ENCODE measurements around the gene PLXND1. TPM values are rescaled to one million over a fixed set of nuclear protein-coding genes. Genes with fewer than 3 reads are reported as not detected.

The PLXND1 gene
- polyA plus RNA-seq, 6 donors from 2014 or later: 0.11 to 0.32 TPM; not detected in 4

GRCh38 chr3:129562803-129563202, 43.7 kb downstream of the PLXND1 start:
- peaks cover 9 to 21% (median 9%) of the 10 kb centered on the region in 3 donors for H3K4me1 Mint-ChIP-seq
- DNase-seq (no peak), ATAC-seq (ENCODE audit: low read depth in 2 of 2) (no peak)
- H3K27ac Mint-ChIP-seq: no peak overlapping the region
- no peaks in the 10 kb centered on the region for H3K36me3 Mint-ChIP-seq
- peaks cover 1 to 15% (median 4%) of the 10 kb centered on the region in 3 donors for H3K27me3 Mint-ChIP-seq
- H3K4me3 Mint-ChIP-seq: no peak overlapping the region
- no peaks in the 10 kb centered on the region for H3K9me3 Mint-ChIP-seq

GRCh38 chr3:129561619-129562248, 44.7 kb downstream of the PLXND1 start:
- peak overlapping the region in 1 of 6 donors; percentile 32 for H3K27ac Mint-ChIP-seq
- H3K4me3 Mint-ChIP-seq: no peak overlapping the region
- DNase-seq (no peak), ATAC-seq (ENCODE audit: low read depth in 2 of 2) (no peak)
- H3K4me1 Mint-ChIP-seq: peaks cover 9 to 23% (median 9%) of the 10 kb centered on the region in 3 donors
- H3K27me3 Mint-ChIP-seq: peaks cover 5 to 23% (median 9%) of the 10 kb centered on the region in 3 donors
- no peaks in the 10 kb centered on the region for H3K9me3 Mint-ChIP-seq
- H3K36me3 Mint-ChIP-seq: no peaks in the 10 kb centered on the region

GRCh38 chr3:129560911-129561594, 45.4 kb downstream of the PLXND1 start:
- DNase-seq: no peak
- Mint-ChIP-seq H3K9me3 (no peaks in the 10 kb centered on the region), H3K4me3 (no peak overlapping the region), H3K36me3 (no peaks in the 10 kb centered on the region), H3K27ac (peak overlapping the region in 3 of 6 donors; percentile 1 to 85 (median 63)), H3K27me3 (peaks cover 5 to 23% (median 9%) of the 10 kb centered on the region in 3 donors), H3K4me1 (peaks cover 9 to 23% (median 9%) of the 10 kb centered on the region in 3 donors)
- ATAC-seq (ENCODE audit: low read depth in 2 of 2): no peak

- peaks cover 9 to 23% (median 9%) of the 10 kb centered on the region in 3 donors for H3K4me1 Mint-ChIP-seq
- H3K4me3 Mint-ChIP-seq: no peak overlapping the region
- peak overlapping the region in 3 of 6 donors; percentile 63 to 93 (median 85) for H3K27ac Mint-ChIP-seq
- H3K36me3 Mint-ChIP-seq: no peaks in the 10 kb centered on the region
- H3K9me3 Mint-ChIP-seq: no peaks in the 10 kb centered on the region
- DNase-seq (no peak), ATAC-seq (ENCODE audit: low read depth in 2 of 2) (no peak)
- peaks cover 5 to 23% (median 9%) of the 10 kb centered on the region in 3 donors for H3K27me3 Mint-ChIP-seq
These were observed 46.1 kb downstream of the PLXND1 start for GRCh38 chr3:129560269-129560787.

- DNase-seq: no peak
- Mint-ChIP-seq H3K27ac (no peak overlapping the region), H3K9me3 (no peaks in the 10 kb centered on the region), H3K27me3 (peaks cover 5 to 25% (median 9%) of the 10 kb centered on the region in 3 donors), H3K36me3 (no peaks in the 10 kb centered on the region), H3K4me3 (no peak overlapping the region), H3K4me1 (peaks cover 9 to 25% (median 9%) of the 10 kb centered on the region in 3 donors)
- no peak for ATAC-seq (ENCODE audit: low read depth in 2 of 2)
These were observed 46.9 kb downstream of the PLXND1 start for GRCh38 chr3:129559565-129560079.

GRCh38 chr3:129558772-129559564, 47.5 kb downstream of the PLXND1 start:
- no peak for ATAC-seq (ENCODE audit: low read depth in 2 of 2)

GRCh38 chr3:129558081-129558771, 48.2 kb downstream of the PLXND1 start:
- Mint-ChIP-seq H3K4me3 (peak overlapping the region in 1 of 8 donors; percentile 29), H3K27ac (peak overlapping the region in 1 of 6 donors; percentile 86), H3K9me3 (no peaks in the 10 kb centered on the region), H3K27me3 (peaks cover 5 to 31% (median 9%) of the 10 kb centered on the region in 3 donors), H3K4me1 (peaks cover 9 to 36% (median 20%) of the 10 kb centered on the region in 3 donors), H3K36me3 (no peaks in the 10 kb centered on the region)
- DNase-seq (no peak), ATAC-seq (ENCODE audit: low read depth in 2 of 2) (no peak)

More at GRCh38 chr3:129558772-129559564, 47.5 kb downstream of the PLXND1 start:
- DNase-seq: no peak
- Mint-ChIP-seq H3K4me3 (no peak overlapping the region), H3K9me3 (no peaks in the 10 kb centered on the region), H3K27ac (peak overlapping the region in 1 of 6 donors; percentile 24), H3K4me1 (peaks cover 9 to 31% (median 16%) of the 10 kb centered on the region in 3 donors), H3K27me3 (peaks cover 5 to 31% (median 9%) of the 10 kb centered on the region in 3 donors), H3K36me3 (no peaks in the 10 kb centered on the region)

GRCh38 chr3:129557548-129557894, 49.0 kb downstream of the PLXND1 start:
- peaks cover 14 to 36% (median 20%) of the 10 kb centered on the region in 3 donors for H3K4me1 Mint-ChIP-seq
- no peak overlapping the region for H3K27ac Mint-ChIP-seq
- no peaks in the 10 kb centered on the region for H3K9me3 Mint-ChIP-seq
- ATAC-seq (ENCODE audit: low read depth in 2 of 2) (no peak), DNase-seq (no peak)
- peaks cover 5 to 31% (median 9%) of the 10 kb centered on the region in 3 donors for H3K27me3 Mint-ChIP-seq
- H3K36me3 Mint-ChIP-seq: no peaks in the 10 kb centered on the region
- H3K4me3 Mint-ChIP-seq: no peak overlapping the region

GRCh38 chr3:129556890-129557547, 49.5 kb downstream of the PLXND1 start:
- H3K4me3 Mint-ChIP-seq: no peak overlapping the region
- no peak overlapping the region for H3K27ac Mint-ChIP-seq
- H3K36me3 Mint-ChIP-seq: no peaks in the 10 kb centered on the region
- peaks cover 14 to 36% (median 20%) of the 10 kb centered on the region in 3 donors for H3K4me1 Mint-ChIP-seq
- ATAC-seq (ENCODE audit: low read depth in 2 of 2) (no peak), DNase-seq (no peak)
- no peaks in the 10 kb centered on the region for H3K9me3 Mint-ChIP-seq
- peaks cover 5 to 31% (median 9%) of the 10 kb centered on the region in 3 donors for H3K27me3 Mint-ChIP-seq

- Mint-ChIP-seq H3K27me3 (peaks cover 5 to 31% (median 9%) of the 10 kb centered on the region in 3 donors), H3K9me3 (no peaks in the 10 kb centered on the region), H3K27ac (no peak overlapping the region), H3K4me1 (peaks cover 14 to 36% (median 20%) of the 10 kb centered on the region in 3 donors), H3K4me3 (no peak overlapping the region), H3K36me3 (no peaks in the 10 kb centered on the region)
- no peak for ATAC-seq (ENCODE audit: low read depth in 2 of 2)
- no peak for DNase-seq
These were observed 50.1 kb downstream of the PLXND1 start for GRCh38 chr3:129556358-129556695.

GRCh38 chr3:129555616-129556357, 50.7 kb downstream of the PLXND1 start:
- no peak for DNase-seq
- peaks cover 12 to 33% (median 19%) of the 10 kb centered on the region in 3 donors for H3K4me1 Mint-ChIP-seq

GRCh38 chr3:129555153-129555550, 51.3 kb downstream of the PLXND1 start:
- DNase-seq (no peak), ATAC-seq (ENCODE audit: low read depth in 2 of 2) (no peak)
- Mint-ChIP-seq H3K36me3 (no peaks in the 10 kb centered on the region), H3K27ac (no peak overlapping the region), H3K4me1 (peaks cover 8 to 29% (median 17%) of the 10 kb centered on the region in 3 donors), H3K4me3 (no peak overlapping the region), H3K9me3 (no peaks in the 10 kb centered on the region), H3K27me3 (peaks cover 5 to 25% (median 9%) of the 10 kb centered on the region in 3 donors)

More at GRCh38 chr3:129555616-129556357, 50.7 kb downstream of the PLXND1 start:
- no peaks in the 10 kb centered on the region for H3K36me3 Mint-ChIP-seq
- H3K9me3 Mint-ChIP-seq: no peaks in the 10 kb centered on the region
- H3K4me3 Mint-ChIP-seq: no peak overlapping the region
- H3K27ac Mint-ChIP-seq: no peak overlapping the region
- no peak for ATAC-seq (ENCODE audit: low read depth in 2 of 2)
- H3K27me3 Mint-ChIP-seq: peaks cover 5 to 29% (median 9%) of the 10 kb centered on the region in 3 donors
